Smooth muscle cell (in vitro differentiated cells): ENCODE data around the gene ANKRD13B. TPM values are rescaled to one million over a fixed set of nuclear protein-coding genes. Genes with fewer than 3 reads are reported as not detected.
A peak's percentile ranks its signal among the peaks of the same experiment; 100 is the strongest.

ENCODE experiments used
- DNase-seq: peaks from one replicate; lab custom pipeline; 2025; ENCODE audit not compliant: unreplicated experiment; lab: John Stamatoyannopoulos, UW
- H2AFZ ChIP-seq: fragments of 200-600 bp; sonication (generic); 2 replicates; pipeline ENCODE4 v1.6.0; 2016; ENCODE audit warnings: antibody characterized with exemption, low read depth, mild to moderate bottlenecking
- H3F3A ChIP-seq: fragments of 200-600 bp; sonication (generic); 2 replicates; pipeline ENCODE4 v1.6.0; 2017; ENCODE audit warnings: antibody characterized with exemption, low read depth
- H3K27ac ChIP-seq: fragments of 200-600 bp; sonication (generic); 2 replicates; pipeline ENCODE4 v1.5.1; 2016; ENCODE audit warnings: low read depth, mild to moderate bottlenecking
- H3K27me3 ChIP-seq: fragments of 200-600 bp; sonication (generic); 2 replicates; pipeline ENCODE4 v1.6.1; 2016; ENCODE audit warnings: low read depth, mild to moderate bottlenecking
- H3K36me3 ChIP-seq: fragments of 200-600 bp; sonication (generic); 2 replicates; pipeline ENCODE4 v1.5.1; 2016; ENCODE audit warnings: low read depth
- H3K4me1 ChIP-seq: fragments of 200-600 bp; sonication (generic); 2 replicates; pipeline ENCODE4 v1.5.1; 2016; ENCODE audit warnings: low read depth
- H3K4me2 ChIP-seq: fragments of 200-600 bp; sonication (generic); 2 replicates; pipeline ENCODE4 v1.6.0; 2016; ENCODE audit warnings: mild to moderate bottlenecking
- H3K4me3 ChIP-seq: fragments of 200-600 bp; sonication (generic); 2 replicates; pipeline ENCODE4 v1.5.1; 2016; ENCODE audit warnings: mild to moderate bottlenecking
- H3K79me2 ChIP-seq: fragments of 200-600 bp; sonication (generic); 2 replicates; pipeline ENCODE4 v1.6.0; 2016; ENCODE audit warnings: low read depth, mild to moderate bottlenecking
- H3K9ac ChIP-seq: fragments of 200-600 bp; sonication (generic); 2 replicates; pipeline ENCODE4 v1.6.0; 2016; ENCODE audit warnings: low read depth
- H3K9me3 ChIP-seq: fragments of 200-600 bp; sonication (generic); replicated peaks from 2 replicates; pipeline ENCODE4 v1.5.1; 2016; ENCODE audit warnings: low read depth
- H4K20me1 ChIP-seq: fragments of 200-600 bp; sonication (generic); 2 replicates; pipeline ENCODE4 v1.6.0; 2016; ENCODE audit warnings: low read depth
- WGBS: methylation state at CpG from one replicate; pipeline ENCODE4 v1.1.7; 2016; ENCODE audit warnings: low lambda C conversion rate; 5-methylcytosine and 5-hydroxymethylcytosine counted together
- polyA plus RNA-seq: library from polyadenylated mRNA; unstranded; fragments of >200 nt; fragmentation: Nextera tagmentation; extraction: Ambion mirVana; gene quantifications from 2 replicates; pipeline ENCODE4 v1.2.1, GENCODE V29; 2016
- total RNA-seq: library from RNA; depleted of rRNA; stranded (reverse); fragments of >200 nt; gene quantifications from 2 replicates; pipeline ENCODE4 v1.2.3, GENCODE V29; 2014
- TF ChIP-seq, protein P1 (sequence below): fragments of 200-600 bp; sonication (generic); IDR thresholded peaks from 2 replicates; pipeline ENCODE4 v1.5.1; 2017; ENCODE audit warnings: borderline replicate concordance, mild to moderate bottlenecking, antibody characterized with exemption; ENCODE audit not compliant: insufficient read depth, poor library complexity, severe bottlenecking

The ANKRD13B gene
- total and polyA plus RNA-seq, 2 experiments from 2014 or later, result 3.6 to 6.8 TPM

DNA sequence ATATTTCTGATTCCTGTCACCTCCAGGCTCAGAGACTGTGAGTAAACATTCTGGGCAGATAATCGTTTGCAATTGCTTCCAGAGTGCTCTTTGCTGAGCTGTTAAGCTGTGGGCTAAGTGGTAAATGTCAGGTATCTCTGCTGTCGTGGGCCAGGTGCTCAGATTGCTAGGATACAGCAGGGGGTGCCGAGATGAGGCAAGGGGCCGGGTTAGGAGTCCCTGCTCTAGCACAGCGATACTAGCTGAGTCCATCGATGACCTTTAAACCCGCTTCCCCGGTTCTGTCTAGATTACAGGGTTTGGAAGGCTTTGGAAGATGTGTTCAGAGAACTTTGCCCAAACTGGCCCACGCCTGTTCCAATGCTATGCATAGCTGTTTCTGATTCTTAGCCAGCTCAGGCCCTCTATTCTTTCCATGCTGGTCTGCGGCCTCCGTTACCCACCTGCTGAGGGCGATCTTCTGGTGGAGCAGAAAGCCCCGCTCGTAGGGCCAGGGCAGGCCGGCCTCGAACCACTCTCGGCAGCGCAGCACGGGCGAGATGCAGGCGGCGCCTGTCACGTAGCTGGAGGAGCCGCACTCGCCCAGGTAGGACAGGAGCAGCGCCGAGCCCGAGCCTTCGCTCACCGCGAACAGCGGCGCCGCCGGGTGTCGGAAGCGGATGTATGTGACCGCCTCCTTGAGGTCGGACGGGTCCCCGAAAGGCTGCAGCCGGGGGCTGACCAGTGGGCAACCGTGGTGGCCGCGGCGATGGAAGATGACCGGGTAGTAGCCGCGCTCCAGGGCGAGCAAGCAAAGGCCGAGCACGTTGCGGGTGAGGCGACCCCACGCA is 27.1 kb upstream of the ANKRD13B start:
- no peaks in the 10 kb centered on the region for H3K36me3 ChIP-seq
- peak overlapping the region; percentile 91 for H3K4me2 ChIP-seq
- H3K9ac ChIP-seq, result no peak overlapping the region
- no peak overlapping the region for H3K27ac ChIP-seq
- H4K20me1 ChIP-seq, result no peaks in the 10 kb centered on the region
- H3K79me2 ChIP-seq, result peaks cover 4% of the 10 kb centered on the region
- no peak for DNase-seq
- H3F3A ChIP-seq, result peaks cover 7% of the 10 kb centered on the region
- no peaks in the 10 kb centered on the region for H3K9me3 ChIP-seq
- peaks cover 22% of the 10 kb centered on the region for H3K4me1 ChIP-seq
- H3K27me3 ChIP-seq, result peaks cover 14% of the 10 kb centered on the region
- H2AFZ ChIP-seq, result no peak overlapping the region
- peak overlapping the region; percentile 67 for H3K4me3 ChIP-seq
- TF ChIP-seq, protein P1, sequence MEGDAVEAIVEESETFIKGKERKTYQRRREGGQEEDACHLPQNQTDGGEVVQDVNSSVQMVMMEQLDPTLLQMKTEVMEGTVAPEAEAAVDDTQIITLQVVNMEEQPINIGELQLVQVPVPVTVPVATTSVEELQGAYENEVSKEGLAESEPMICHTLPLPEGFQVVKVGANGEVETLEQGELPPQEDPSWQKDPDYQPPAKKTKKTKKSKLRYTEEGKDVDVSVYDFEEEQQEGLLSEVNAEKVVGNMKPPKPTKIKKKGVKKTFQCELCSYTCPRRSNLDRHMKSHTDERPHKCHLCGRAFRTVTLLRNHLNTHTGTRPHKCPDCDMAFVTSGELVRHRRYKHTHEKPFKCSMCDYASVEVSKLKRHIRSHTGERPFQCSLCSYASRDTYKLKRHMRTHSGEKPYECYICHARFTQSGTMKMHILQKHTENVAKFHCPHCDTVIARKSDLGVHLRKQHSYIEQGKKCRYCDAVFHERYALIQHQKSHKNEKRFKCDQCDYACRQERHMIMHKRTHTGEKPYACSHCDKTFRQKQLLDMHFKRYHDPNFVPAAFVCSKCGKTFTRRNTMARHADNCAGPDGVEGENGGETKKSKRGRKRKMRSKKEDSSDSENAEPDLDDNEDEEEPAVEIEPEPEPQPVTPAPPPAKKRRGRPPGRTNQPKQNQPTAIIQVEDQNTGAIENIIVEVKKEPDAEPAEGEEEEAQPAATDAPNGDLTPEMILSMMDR, result peak; percentile 10
- 11% methylated on average over 54 of the region's 55 CpGs for WGBS

DNA sequence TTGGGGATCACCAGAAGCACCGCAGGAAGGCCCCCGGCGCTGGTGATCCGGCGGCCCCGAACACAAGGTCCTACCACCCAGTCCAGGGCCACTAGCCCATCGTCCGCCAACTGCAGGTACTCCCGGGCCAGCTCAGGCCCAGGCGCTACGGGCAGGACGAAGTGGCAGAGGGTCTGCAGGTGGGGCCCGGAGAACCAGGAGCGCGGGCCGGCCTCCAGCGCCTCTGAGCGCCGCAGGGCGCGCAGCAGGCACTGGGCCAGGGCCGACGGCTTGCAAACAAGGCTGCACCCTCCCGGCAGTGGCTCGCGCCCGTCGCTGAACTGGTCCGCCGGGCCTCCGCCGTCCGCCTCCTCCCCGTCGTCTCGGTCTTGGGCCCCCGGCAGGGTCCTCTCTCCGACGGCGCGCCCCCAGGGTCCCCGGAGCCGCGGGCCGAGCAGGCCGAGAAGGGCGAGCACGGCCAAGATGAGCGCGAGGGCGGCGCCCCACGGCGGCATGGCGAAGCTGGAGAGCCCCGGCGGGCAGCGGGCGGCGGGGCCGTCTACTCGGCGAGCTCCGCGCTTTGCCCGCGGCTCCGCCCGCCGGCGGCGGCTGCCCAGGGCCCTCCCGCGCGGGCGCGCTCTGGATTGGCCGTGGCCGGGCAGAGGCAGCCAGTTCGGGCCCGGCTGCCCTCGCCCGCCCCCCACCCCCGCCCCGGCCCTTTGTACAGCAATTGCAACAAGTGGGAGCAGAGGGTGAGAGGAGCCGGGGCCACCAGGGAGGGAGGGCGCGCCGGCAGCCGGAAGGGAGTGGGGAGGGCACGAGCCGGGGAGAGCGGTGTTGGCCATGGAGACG is 26.2 kb upstream of the ANKRD13B start, which contains the start of gene ABHD15:
TSS of gene ABHD15 (minus strand) at position 565 of the 831 bp plus-strand sequence. CDS start at position 494, 71 bp downstream.
- peak within 1 kb of the TSS; percentile 91 for H3K4me2 ChIP-seq
- TF ChIP-seq, protein P1, result peak; percentile 3
- H4K20me1 ChIP-seq, result no peaks in the 10 kb centered on the region
- peaks cover 7% of the 10 kb centered on the region for H3F3A ChIP-seq
- 3% methylated on average over 61 of the region's 94 CpGs for WGBS
- H2AFZ ChIP-seq, result peak within 1 kb of the TSS; percentile 91
- peak; percentile 76 for DNase-seq
- peaks cover 14% of the 10 kb centered on the region for H3K27me3 ChIP-seq
- H3K36me3 ChIP-seq, result no peaks in the 10 kb centered on the region
- H3K9ac ChIP-seq, result peak within 1 kb of the TSS; percentile 4
- peak within 1 kb of the TSS; percentile 67 for H3K4me3 ChIP-seq
- peaks cover 22% of the 10 kb centered on the region for H3K4me1 ChIP-seq
- peaks cover 7% of the 10 kb centered on the region for H3K79me2 ChIP-seq
- peak within 1 kb of the TSS; percentile 20 for H3K27ac ChIP-seq
- no peaks in the 10 kb centered on the region for H3K9me3 ChIP-seq

DNA sequence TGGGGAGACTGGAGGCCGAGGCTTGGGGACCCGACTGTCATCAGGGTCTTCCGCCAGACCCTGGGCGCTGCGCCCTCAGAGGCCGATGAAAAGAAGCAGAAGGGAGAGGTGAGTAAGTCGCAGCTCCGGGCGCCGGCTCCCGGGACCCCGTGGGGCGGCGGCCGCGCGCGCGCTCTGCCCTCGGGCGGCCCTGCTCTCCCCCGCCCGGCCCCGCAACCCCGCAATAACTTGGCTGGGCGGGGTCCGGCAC is 25.7 kb upstream of the ANKRD13B start:
- Histone ChIP-seq H3K27me3 (peaks cover 14% of the 10 kb centered on the region), H3K27ac (peak overlapping the region; percentile 20), H3K9me3 (no peaks in the 10 kb centered on the region), H4K20me1 (no peaks in the 10 kb centered on the region), H3K36me3 (no peaks in the 10 kb centered on the region), H3K4me2 (peak overlapping the region; percentile 91), H3K79me2 (peaks cover 7% of the 10 kb centered on the region), H2AFZ (peak overlapping the region; percentile 91), H3K4me3 (peak overlapping the region; percentile 67), H3K4me1 (peaks cover 22% of the 10 kb centered on the region), H3F3A (peaks cover 7% of the 10 kb centered on the region), H3K9ac (peak overlapping the region; percentile 4)
- WGBS, result under 1% methylated on average over 22 of the region's 27 CpGs
- DNase-seq, result no peak
- TF ChIP-seq, protein P1, result no peak
